Activated T-cell treated with anti-CD3 and anti-CD28 coated beads, Interleukin-2, amount 50 U/mL, for 48 hours (primary cell): ENCODE results near the gene LHPP.
"Not testable (repeated sequence)": the region's sequence is repeated elsewhere in the genome, so short reads cannot be mapped to it uniquely, and the experiment has no call there.

Source experiments
- DNase-seq, 2 experiments: peaks; one replicate each; pipeline ENCODE4 v3.0.0-alpha.2; 2020

Gene LHPP

DNA sequence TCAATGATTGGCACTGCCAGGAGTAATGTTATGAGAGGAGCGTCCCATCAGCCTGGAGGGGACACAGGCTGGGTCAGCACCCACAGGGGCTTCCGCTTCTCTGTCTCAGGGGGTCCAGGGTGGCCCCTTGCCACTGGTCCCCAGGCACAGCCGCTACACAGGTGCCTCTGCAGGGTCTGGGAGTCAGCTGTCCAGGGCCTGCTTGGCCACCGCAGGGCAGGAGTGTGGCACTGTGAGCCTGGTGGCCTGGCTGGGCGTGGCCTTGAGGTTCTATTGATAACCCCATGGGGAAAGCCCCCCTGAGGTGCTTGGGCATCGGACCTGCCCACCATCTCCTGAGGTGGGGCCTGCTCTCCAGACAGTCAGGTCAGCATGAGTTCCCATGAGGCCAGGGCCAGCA, 136.6 kb downstream of the LHPP start:
- DNase-seq: no peak

DNA sequence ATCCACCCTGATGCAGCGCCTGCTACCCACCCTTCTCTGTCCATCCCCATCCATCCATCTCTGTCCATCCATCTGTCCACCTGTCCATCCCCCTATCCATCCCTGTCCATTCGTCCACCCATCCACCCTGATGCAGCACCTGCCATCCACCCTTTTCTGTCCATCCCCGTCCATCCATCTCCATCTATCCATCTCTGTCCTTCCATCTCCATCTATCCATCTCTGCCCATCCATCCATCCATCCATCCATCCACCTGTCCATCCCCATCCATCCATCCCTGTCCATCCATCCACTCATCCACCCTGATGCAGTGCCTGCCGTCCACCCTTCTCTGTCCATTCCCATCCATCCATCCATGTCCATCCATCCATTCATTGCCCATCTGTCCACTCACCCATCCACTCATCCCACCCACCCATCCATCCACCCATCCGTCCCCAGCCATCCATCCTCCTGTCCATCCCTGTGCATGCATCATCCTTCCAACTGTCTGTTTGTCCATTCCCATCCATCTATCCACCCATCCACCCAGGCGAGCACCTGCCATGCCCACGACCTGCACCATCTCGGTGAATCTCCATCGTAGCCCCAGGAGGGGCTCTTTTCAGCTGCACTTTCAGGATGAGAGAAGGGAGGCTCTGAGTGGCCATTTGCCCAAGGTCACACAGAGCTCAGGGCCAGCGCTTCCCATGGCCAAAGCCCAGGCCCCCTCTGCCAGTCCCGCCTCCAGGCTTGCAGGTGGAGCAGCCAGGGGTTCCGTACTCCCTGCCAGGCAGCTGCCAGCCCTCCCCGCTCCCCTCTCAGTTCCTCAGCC, 137.4 kb downstream of the LHPP start:
- no peak for DNase-seq

DNA sequence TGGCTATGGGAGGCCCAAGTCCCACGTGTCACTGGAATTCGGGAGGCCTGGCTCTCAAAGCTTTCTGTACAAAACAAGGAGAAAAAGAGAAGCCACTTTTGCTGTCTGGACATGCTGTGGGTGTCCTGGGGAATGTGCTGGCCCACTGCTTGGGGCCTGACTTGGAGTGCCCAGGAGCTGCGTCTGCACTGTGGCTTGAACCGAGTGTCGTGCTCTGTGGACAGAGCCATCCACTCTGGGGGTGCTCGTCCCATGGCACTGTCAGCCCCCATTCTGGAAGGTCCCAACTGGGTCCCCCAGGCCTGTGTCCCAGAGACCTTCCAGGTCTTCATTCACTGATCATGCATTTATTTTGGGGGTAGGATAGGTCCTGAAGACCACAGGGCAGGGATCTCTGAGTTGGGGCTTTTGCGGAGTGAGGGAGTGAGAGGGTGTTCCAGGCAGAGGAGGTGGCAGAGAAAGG, 138.0 kb downstream of the LHPP start:
- DNase-seq: no peak

DNA sequence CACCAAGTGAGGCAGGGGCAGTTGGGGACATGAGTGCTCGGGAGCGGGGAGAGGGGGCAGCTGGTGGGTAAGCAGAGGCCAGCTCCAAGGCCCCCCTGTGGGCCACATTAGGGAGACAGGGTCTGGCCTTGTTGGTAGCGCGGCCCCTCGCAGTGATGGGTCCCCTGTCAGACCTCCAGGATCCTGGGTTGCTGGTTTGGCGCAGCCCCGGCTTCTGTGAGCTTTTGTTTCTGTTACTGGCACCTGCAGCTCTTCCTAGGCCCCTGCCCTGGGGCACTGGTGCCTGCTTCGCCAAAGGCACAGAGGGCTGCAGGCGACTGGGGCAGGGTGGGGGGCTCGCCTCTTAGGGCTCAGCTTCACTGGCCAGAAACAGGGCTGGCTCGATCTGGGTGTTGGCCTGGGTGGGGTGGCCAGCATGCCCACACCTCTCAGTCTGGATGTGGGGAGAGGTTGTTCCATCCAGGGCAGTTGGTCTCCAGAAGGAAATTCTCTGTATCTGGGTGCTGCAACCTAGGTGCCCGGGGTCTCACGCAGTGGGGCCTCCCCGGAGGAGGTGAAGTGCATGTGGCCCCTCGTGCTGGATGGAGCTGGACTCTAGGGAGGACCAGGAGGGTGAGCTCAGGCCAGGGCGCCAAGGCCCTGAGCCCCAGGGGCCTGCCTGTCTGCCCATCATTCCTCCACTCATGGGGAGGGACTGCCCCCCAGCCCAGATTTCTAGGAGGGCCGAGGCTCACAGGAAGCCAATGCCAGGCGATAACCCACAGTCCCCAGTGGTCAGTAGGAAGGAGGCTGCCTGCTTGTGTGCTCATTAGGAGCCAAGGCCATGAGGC, 138.6 kb downstream of the LHPP start:
- DNase-seq: no peak

DNA sequence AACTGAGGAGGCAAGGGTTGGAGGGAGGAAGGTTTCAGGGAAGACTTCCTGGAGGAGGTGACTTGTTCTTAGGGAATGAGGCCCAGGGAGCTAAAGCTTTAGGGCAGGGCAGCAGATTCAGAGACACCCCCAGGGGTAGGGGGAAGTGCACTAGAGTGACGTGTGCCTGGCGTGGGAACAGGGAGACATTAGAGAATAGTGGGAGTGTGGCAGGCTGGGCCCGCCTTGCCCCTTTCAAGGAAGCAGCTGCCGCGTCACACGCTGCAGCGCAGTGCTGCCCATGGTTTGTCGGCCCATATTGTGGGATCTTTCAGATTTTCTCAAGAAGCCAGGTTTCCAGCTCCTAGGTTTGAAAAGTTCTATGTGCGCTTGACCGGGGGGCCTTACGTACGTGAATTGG, 139.4 kb downstream of the LHPP start:
- DNase-seq: no peak

DNA sequence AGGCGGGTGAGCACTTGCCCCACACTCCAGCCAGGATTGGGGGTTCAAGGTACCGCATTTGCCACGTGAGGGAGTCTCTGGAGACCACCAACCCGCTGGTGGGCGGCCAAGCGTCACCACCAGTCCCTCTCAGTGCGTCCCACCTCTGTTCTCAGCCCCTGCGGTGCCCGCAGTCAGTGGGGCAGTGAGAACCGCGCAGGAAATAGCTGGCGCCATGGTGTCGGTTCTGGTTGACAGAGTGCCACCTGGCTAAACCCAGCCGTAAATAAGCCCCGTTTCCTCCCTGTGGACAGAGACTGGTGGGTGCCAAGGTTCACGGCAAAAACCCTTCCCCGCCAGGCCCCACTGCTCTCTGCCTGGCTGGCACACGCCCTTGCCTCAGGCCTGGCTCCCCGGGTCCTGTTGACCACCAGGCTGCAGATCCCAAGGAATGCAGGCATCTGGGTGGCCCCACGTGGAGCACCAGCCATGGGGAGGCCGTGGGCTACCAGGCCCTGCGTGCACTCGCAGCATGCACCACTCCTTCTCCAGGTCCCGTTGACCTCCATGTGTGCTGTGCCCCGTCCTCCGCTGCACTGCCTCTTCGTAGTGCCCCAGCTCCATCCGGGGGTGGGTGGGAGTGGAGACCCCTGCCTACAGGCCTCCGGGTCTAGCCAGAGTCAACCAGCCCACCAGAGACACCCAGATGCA, 140.0 kb downstream of the LHPP start:
- DNase-seq: no peak

DNA sequence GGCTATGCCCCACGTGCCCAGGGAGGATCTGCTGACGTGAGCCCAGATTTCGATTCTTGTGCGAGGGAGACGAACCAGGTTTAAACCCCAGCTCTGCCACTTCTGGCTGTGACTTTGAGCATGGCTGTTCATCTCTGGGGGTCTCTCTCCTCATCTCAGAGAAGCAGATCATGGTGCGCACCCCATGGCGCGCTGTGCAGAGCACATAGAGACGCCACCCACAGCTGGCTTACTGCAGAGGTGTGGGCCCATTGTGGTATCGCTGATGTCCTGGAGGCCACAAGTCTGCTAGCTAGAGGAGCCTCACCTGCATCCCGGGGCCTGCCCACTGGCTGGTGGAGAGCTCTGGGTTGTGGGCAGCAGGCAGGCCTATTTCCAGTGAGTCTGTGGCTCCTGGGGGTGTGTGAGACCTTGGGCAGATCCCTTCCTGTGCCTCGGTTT, 140.5 kb downstream of the LHPP start:
- no peak for DNase-seq

DNA sequence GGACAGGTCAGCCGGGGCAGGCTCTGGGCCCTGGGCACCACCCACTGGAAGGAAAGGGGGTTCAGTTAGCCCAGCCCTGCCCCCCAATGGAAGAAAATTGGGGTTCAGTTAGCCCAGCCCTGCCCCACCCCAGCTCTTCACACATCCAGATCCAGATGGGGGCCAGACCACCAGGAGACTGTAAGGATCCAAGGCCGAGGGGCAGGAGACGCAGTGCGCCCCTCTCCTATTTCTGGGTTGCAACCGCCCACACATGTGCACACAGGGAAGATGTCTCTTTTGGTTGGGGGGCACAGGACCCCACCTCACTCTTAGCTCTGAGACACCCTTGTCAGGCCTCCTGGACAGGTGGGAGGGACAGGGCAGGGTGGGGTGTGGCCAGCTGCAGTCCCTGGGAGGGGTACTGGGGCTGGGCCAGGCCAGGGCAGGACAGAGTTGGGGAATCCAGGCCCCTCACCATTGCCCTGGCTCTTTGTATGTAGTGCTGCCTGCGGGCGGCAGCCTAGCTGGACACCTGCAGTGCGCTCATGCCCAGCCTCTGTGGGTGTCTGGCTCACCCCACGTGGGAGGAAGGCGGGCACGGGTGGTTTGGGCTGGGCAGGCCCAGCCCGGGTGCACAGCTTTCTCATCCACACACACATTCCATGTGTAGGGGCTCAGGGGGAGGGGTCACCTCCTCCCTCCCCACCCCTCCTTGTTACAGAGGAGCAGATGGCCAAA, 141.2 kb downstream of the LHPP start:
- DNase-seq: no peak

DNA sequence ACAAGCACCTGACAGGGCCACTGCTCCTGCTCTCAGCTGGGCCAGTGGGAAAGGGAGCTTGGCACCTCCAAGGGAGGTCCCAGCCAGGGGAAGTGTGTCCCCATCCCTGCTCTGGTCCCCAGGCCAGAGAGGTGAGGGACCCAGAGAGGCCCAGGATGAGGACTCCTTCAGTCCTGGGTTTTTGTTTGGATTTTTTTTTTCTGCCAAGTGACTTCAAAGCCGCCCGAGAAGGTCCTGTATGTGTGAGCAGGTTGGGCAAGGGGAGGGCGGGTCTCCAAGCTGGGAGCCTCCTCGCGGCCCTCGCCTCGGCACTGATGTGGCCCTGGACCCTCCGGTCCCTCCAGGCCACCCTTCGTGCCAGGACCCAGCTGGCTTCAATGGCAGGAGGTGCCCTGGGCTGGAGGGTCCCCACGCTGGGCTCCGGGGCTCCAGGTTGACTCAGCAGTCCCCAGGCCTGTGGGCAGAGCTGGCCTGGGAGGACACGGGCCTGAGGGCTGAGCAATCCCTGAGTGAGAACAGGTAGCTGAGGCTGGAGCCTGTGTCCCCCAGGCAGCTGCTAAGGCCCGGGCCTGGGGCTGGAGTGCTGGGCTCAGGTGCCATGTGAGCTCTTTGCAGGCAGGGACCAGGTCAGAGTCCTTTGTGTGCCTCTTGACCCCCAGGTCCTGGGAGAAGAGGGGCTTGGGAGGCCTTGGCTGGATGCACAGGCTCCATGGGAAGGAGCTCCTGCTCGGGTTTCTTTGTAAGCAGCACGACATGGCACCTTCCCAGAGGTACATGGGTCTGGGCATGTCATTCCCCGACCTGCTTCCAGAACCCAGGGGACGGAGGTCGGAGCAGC, 142.0 kb downstream of the LHPP start:
- no peak for DNase-seq

DNA sequence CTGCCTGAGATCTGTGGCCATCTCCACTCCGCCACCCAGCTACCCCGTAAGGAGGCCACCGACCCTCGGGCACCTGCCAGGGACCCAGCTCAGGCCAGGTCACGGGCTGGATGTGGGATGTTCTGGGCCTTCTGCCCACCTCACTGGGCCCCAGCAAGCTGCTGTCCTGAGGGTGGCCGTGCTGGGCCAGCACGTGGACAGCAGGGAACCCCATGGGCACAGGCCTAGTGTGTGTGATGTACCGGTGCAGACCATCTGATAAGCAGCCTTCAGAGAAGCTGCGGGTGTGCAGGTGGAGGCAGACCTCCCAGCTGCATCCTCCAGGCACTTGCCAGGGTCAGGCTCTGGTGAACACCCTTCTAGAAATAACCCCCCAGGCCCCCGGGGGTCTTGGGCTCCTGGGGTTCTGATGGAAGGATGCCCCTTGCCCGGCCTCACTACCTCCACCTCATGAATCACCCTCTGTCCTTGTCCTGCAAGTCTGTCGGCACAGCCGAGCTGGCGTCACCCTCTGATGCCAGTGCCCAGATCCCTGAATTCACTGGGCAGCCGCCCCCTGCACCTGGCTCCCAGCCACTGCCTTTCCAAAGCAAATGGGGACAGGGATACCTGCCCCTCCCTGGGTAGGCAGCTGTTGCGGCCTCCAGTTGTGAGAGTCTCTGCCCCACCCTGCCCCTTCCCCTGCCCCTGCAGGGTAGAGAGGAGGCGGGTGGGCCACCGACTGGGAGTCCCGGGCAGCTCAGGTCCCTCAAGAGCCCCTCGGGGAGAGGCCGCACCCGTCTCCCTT, 142.8 kb downstream of the LHPP start:
- no peak for DNase-seq

DNA sequence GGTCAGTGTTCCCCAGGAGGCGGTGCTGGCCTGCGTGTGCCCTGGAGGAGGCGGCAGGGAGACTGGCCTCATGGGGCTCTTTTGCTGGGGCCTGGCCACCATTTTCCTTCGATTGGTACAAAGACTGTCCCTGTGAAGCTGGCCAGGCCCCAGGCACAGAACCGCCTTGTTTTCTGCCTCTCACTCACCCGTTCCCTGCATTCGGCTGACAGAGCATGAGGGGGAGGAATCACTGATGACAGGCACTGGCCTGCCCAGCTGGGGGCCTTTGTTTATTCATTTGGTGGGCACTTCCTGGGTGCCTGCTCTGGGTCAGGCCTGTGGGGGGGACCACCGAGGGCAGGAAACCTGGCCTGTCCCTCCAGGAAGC, 143.4 kb downstream of the LHPP start:
- DNase-seq: no peak

DNA sequence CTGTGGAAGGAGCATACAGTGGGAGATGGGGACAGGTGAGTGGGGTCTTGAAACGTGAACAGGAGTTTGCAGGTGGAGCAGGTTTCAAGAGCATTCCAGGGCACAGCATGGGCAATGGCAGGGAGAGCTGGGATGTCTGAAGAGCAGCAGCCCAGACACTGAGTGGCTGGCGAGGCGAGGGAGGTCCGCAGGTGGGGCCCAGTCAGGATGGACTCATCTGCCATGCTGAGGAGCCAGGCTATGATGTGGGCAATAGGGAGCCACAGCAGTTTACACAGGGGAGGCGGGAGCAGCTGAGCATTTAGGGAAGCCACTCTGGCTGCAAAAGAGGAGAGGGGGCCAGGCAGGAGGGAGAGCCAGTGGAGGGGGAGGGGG, 143.8 kb downstream of the LHPP start:
- DNase-seq: no peak

DNA sequence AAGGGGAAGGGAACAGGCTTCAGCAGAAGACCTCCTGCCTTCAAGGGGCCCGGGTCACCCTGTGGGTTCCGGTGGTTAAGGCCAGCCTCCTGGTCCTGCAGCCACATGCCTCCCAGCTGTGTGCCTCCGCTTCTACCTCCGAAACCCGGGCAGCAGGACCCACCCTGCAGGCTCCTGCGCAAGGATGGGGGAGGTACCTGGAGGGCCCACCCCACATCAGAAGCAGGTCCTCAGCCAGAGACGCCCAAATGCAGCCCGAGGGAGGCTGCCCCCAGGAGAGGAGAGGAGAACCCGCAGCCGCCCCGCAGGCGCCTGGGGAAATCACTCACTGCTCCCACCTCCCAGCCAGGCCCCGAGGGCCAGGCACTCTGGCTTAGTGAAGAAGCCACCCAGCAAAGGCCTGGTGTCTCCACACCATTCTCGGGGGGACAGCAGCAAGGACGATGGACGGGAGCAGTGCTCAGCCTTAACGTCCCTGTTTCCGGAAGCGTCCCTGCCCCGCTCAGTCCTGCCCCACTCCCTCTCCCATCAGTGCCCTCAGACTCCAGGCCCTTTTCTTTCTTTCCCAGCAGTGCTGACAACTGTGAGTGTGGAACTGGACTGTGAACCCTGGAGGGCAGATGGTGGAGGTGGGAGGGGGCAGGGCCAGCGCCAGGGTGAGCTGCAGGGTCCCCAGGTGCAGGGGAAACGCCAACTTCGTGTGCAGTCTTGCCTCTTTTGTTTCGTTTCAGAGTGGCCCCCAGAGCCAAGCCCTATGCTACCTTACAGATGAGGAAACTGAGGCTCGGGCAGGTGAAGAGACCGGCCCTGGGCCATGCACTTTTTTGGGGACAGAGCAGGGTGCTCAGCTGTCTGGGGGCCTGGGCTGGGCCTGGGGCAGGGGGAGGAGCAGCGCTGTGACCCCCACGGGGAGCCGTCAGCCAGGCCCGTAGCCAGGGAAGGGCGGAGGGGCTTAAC, 144.5 kb downstream of the LHPP start:
- no peak for DNase-seq

DNA sequence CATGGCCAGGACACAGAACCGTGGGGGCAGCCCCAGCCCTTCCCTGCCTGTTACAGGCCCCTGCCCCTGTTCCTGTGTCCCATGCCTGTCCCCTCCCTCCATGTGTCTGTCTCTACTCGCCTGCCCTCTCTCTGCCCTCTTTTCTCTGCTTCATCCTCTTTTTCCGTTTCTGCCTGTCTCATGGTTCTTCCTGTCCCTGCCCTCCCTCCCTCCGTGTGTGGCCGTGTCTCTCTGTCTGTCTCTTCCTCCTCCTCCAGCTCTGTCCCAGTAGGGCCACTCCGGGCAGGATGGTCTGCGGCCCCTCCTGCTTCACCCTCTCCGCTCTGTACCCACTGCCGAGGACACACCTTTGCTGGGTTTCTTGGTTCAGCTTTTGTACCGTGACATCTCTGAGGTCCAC, 145.2 kb downstream of the LHPP start:
- no peak for DNase-seq

DNA sequence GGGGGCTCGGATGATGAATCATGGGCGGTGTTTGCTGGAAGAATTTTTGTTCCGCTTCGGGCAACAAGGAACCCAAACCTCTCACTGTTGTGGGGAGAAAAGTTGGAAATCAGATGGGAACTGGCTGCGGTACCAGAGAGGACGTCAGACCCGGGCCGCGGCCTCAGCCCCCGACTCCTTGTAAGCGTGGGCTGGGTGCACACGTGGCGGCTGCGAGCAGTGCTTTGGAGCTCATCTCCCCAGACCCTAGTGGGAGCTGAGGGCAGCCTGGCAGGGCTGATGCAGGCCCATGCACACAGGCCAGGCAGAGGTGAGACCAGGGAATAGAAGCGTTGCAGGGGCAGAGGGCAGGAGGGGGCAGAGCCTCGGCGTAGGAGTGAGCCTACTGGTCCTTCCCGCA, 146.1 kb downstream of the LHPP start:
- DNase-seq: no peak

DNA sequence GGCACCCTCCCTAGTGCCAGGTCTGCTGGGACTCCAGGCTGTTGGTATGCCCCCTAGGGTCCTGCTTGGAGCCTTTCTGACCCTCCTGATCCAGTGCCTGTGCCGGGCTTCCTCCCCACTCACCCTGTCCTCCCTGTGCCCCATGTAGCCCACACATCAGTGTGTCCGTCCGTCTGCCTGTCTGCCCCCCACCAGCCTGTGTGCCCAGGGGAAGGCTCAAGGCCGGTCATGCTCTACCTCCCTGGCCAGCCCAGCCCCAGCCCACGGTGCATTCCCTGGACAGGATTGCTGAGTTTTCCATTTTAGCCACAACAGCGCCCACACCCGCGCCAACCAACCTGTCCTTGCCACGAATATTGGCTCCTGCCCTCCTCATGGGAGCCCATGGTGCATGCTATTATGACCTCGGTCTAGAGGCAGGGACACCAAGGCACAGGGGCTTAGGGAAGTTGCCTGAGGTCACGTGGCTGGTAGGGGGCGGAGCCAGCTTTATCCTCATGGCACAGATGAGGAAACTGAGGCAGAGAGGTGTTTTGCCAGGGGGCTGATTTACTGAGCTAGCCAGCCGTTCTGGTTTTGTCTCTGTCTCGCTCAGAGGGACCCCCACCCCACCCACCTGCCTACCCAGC, 146.6 kb downstream of the LHPP start:
- no peak for DNase-seq

DNA sequence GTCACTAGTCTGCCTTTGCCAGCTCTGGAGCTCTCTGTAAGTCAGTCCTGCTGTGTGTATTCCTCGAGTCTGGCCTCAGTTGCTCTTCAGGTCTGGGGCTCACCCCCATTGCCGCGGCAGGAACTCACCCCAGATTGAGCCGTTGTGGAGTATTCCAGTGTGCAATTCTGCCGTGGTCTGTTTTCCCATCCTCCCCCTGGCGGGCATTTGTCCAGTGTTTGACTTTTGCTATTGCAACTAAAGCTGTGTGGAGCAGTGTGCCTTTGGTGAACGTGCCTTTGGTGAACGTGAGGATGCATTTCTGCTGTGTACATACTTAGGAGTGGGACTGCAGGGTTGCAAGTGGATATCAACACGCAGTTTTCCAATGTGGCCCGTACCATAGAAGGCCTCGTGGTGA, 148.1 kb downstream of the LHPP start:
- DNase-seq: no peak

DNA sequence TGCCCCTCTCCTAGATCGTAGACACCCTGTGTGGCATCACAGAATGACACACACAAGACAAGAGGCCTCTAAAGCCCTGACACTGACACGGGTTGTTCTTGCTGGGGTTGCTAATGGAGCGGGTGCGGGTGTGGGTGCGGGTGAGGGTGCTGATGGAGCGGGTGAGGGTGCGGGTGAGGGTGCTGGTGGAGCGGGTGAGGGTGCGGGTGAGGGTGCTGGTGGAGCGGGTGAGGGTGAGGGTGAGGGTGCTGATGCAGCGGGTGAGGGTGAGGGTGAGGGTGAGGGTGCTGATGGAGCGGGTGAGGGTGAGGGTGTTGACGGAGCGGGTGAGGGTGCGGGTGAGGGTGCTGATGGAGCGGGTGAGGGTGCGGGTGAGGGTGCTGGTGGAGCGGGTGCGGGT, 148.6 kb downstream of the LHPP start:
- DNase-seq: not testable (repeated sequence)

DNA sequence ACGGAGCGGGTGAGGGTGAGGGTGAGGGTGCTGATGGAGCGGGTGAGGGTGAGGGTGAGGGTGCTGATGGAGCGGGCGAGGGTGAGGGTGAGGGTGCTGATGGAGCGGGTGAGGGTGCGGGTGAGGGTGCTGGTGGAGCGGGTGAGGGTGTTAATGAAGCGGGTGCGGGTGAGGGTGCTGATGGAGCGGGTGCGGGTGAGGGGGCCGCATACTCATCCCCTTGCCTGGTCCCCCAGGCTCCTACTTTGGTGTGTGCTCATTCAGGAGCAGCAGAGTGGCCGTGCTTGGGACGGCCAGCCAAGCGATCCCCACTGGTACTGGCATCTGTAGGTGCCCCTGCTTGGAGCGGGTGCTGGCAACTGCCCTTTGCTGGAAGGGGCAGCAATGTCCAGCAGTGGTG, 149.2 kb downstream of the LHPP start:
- DNase-seq: not testable (repeated sequence)
